H9 (cell line): ENCODE data around the gene RHBDD1. TPM values are rescaled to one million over a fixed set of nuclear protein-coding genes. Genes with fewer than 3 reads are reported as not detected.
"Not testable (repeated sequence)": the region's sequence is repeated elsewhere in the genome, so short reads cannot be mapped to it uniquely, and the experiment has no call there.

Source experiments
- DNase-seq: peaks from one replicate; pipeline ENCODE4 v3.0.0-alpha.2; 2017
- H2AFZ ChIP-seq: one replicate; pipeline ENCODE4 v1.6.1; 2013; ENCODE audit warnings: mild to moderate bottlenecking, low read length, control low read depth, moderate library complexity
- H2AK5ac ChIP-seq: 2 replicates; pipeline ENCODE4 v1.6.1; 2013; ENCODE audit warnings: low read length, control low read depth, mixed read lengths; ENCODE audit not compliant: insufficient read length
- H2BK120ac ChIP-seq: one replicate; pipeline ENCODE4 v1.6.1; 2013; ENCODE audit warnings: low read depth, mild to moderate bottlenecking, low read length, control low read depth, inconsistent platforms; ENCODE audit not compliant: poor library complexity, severe bottlenecking
- H2BK12ac ChIP-seq: 2 replicates; pipeline ENCODE4 v1.6.1; 2013; ENCODE audit warnings: low read length, control low read depth, mixed read lengths, low read depth; ENCODE audit not compliant: insufficient read length
- H2BK15ac ChIP-seq: 2 replicates; pipeline ENCODE4 v1.6.1; 2013; ENCODE audit warnings: low read depth, low read length, control low read depth
- H2BK20ac ChIP-seq: one replicate; pipeline ENCODE4 v1.6.1; 2013; ENCODE audit warnings: low read depth, mild to moderate bottlenecking, low read length, control low read depth, inconsistent platforms; ENCODE audit not compliant: poor library complexity, severe bottlenecking
- H2BK5ac ChIP-seq: 2 replicates; pipeline ENCODE4 v1.6.1; 2013; ENCODE audit warnings: low read length, control low read depth, mixed read lengths; ENCODE audit not compliant: insufficient read length
- H3K14ac ChIP-seq: 2 replicates; pipeline ENCODE4 v1.6.1; 2013; ENCODE audit warnings: low read length, control low read depth; ENCODE audit not compliant: insufficient read depth
- H3K18ac ChIP-seq: 2 replicates; pipeline ENCODE4 v1.6.1; 2013; ENCODE audit warnings: low read depth, mild to moderate bottlenecking, mixed read lengths, low read length, control low read depth; ENCODE audit not compliant: insufficient read length
- H3K23ac ChIP-seq: 2 replicates; pipeline ENCODE4 v1.6.1; 2013; ENCODE audit warnings: low read length, control low read depth, mixed read lengths, low read depth; ENCODE audit not compliant: insufficient read length
- H3K23me2 ChIP-seq: 2 replicates; pipeline ENCODE4 v1.6.1; 2013; ENCODE audit warnings: low read depth, mild to moderate bottlenecking, mixed read lengths, low read length, control low read depth; ENCODE audit not compliant: insufficient read length, poor library complexity, severe bottlenecking
- H3K27ac ChIP-seq: 2 replicates; pipeline ENCODE4 v1.5.1; 2013; ENCODE audit warnings: low read length, control low read depth, mixed read lengths, low read depth; ENCODE audit not compliant: insufficient read length
- H3K27me3 ChIP-seq: 2 replicates; pipeline ENCODE4 v1.6.1; 2013; ENCODE audit warnings: low read length, control low read depth, inconsistent platforms; ENCODE audit not compliant: insufficient read depth
- H3K4ac ChIP-seq: 2 replicates; pipeline ENCODE4 v1.6.1; 2013; ENCODE audit warnings: low read depth, mild to moderate bottlenecking, control low read depth, inconsistent platforms, low read length, moderate library complexity
- H3K4me1 ChIP-seq: 2 replicates; pipeline ENCODE4 v1.6.1; 2013; ENCODE audit warnings: low read length, control low read depth, inconsistent platforms; ENCODE audit not compliant: insufficient read depth
- H3K4me2 ChIP-seq: 2 replicates; pipeline ENCODE4 v1.6.1; 2013; ENCODE audit warnings: low read length, control low read depth, mixed read lengths; ENCODE audit not compliant: insufficient read length, insufficient read depth
- H3K56ac ChIP-seq: 2 replicates; pipeline ENCODE4 v1.6.1; 2013; ENCODE audit warnings: low read depth, mild to moderate bottlenecking, mixed read lengths, low read length, control low read depth; ENCODE audit not compliant: insufficient read length
- H3K79me1 ChIP-seq: 2 replicates; pipeline ENCODE4 v1.6.1; 2013; ENCODE audit warnings: low read depth, mild to moderate bottlenecking, moderate library complexity, low read length, control low read depth, inconsistent platforms; ENCODE audit not compliant: insufficient read depth, poor library complexity, severe bottlenecking
- H3K79me2 ChIP-seq: 2 replicates; pipeline ENCODE4 v1.6.1; 2013; ENCODE audit warnings: low read length, control low read depth, inconsistent platforms; ENCODE audit not compliant: insufficient read depth
- H3K9ac ChIP-seq: 2 replicates; pipeline ENCODE4 v1.6.1; 2013; ENCODE audit warnings: low read length, control low read depth, mixed read lengths; ENCODE audit not compliant: insufficient read length; ENCODE audit errors: extremely low read depth
- H3K9me3 ChIP-seq: one replicate; pipeline ENCODE4 v1.6.1; 2013; ENCODE audit warnings: low read depth, low read length, inconsistent platforms; ENCODE audit not compliant: control insufficient read depth
- H3T11ph ChIP-seq: one replicate; pipeline ENCODE4 v1.6.1; 2013; ENCODE audit warnings: mild to moderate bottlenecking, low read length, control low read depth, inconsistent platforms
- H4K20me1 ChIP-seq: one replicate; pipeline ENCODE4 v1.6.1; 2013; ENCODE audit not compliant: control insufficient read depth, insufficient read length, insufficient read depth
- H4K5ac ChIP-seq: 2 replicates; pipeline ENCODE4 v1.6.1; 2013; ENCODE audit warnings: low read depth, mild to moderate bottlenecking, mixed read lengths, low read length, control low read depth; ENCODE audit not compliant: insufficient read length
- H4K8ac ChIP-seq: replicated peaks from 2 replicates; pipeline ENCODE4 v1.6.1; 2013; ENCODE audit warnings: low read length, control low read depth, mixed read lengths, low read depth; ENCODE audit not compliant: insufficient read length
- H4K91ac ChIP-seq: 2 replicates; pipeline ENCODE4 v1.6.1; 2013; ENCODE audit warnings: low read depth, mild to moderate bottlenecking, moderate library complexity, mixed read lengths, low read length, control low read depth; ENCODE audit not compliant: insufficient read length
- H3K27ac Mint-ChIP-seq, 3 experiments: 2 replicates in 2 of 3; 3 replicates in 1 of 3; pipeline ENCODE4 v1.8.0; 2020 to 2021; ENCODE audit warnings: mixed read lengths in 3 of 3, mild to moderate bottlenecking in 1 of 3, moderate library complexity in 1 of 3
- H3K27me3 Mint-ChIP-seq: 2 replicates; pipeline ENCODE4 v1.8.0; 2021; ENCODE audit warnings: low read depth, mild to moderate bottlenecking, moderate library complexity, mixed read lengths
- H3K36me3 Mint-ChIP-seq, 3 experiments: 2 replicates in 2 of 3; 3 replicates in 1 of 3; pipeline ENCODE4 v1.8.0; 2020 to 2021; ENCODE audit warnings: low read depth in 3 of 3, mixed read lengths in 3 of 3; ENCODE audit not compliant: insufficient read depth in 1 of 3
- H3K4me1 Mint-ChIP-seq, 2 experiments: 2 replicates each; pipeline ENCODE4 v1.8.0; 2020; ENCODE audit warnings: mixed read lengths in 2 of 2
- H3K4me3 Mint-ChIP-seq, 2 experiments: 2 replicates in 1 of 2; 3 replicates in 1 of 2; pipeline ENCODE4 v1.8.0; 2020 to 2021; ENCODE audit warnings: mild to moderate bottlenecking in 2 of 2, mixed read lengths in 2 of 2, moderate library complexity in 1 of 2
- H3K9me3 Mint-ChIP-seq, 2 experiments: 2 replicates in 1 of 2; 3 replicates in 1 of 2; pipeline ENCODE4 v1.8.0; 2020; ENCODE audit warnings: mild to moderate bottlenecking in 2 of 2, mixed read lengths in 2 of 2, moderate library complexity in 1 of 2
- CTCF ChIP-seq: fragments of 200-600 bp; sonication (generic); conservative IDR thresholded peaks from 3 replicates; pipeline ENCODE4 v1.8.0; 2021; ENCODE audit warnings: antibody characterized with exemption, mild to moderate bottlenecking
- WGBS: extraction: QIAGEN DNeasy Blood & Tissue Kit; methylation state at CpG from one replicate; pipeline ENCODE4 v1.1.7; 2013; ENCODE audit warnings: missing lambda C conversion rate, low lambda C conversion rate, mixed read lengths; ENCODE audit not compliant: insufficient read length; ENCODE audit errors: extremely low coverage; 5-methylcytosine and 5-hydroxymethylcytosine counted together
- total RNA-seq: library from RNA; stranded (reverse); gene quantifications from 2 replicates; pipeline ENCODE4 v1.2.1, GENCODE V29; 2021

Gene RHBDD1
- total RNA-seq, 1 experiment from 2014 or later: 24.9 TPM

DNA sequence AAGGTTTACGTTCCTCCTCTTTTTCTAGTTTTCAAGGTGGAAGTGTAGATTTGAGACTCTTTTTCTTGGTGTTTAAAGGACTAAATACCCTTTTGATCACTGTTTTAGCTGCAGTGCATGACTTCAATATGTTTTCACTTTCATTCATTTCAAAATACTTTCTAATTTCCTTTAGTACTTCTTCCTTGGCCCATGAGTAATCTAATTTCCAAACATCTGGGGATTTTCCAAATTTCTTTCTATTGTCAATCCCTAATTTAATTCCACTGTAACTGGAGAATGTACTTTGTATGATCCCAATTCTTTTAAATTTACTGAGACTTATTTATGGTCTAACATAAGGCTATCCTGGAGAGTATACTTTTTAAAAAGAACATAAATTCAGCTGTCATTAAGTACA, 3.8 kb upstream of the RHBDD1 start:
- Mint-ChIP-seq H3K27ac (no peak overlapping the region), H3K36me3 (no peaks in the 10 kb centered on the region), H3K4me3 (no peak overlapping the region), H3K4me1 (peaks cover 6% of the 10 kb centered on the region in 2 experiments), H3K9me3 (no peaks in the 10 kb centered on the region; a peak in 1 of 5 replicates), H3K27me3 (peaks cover 13% of the 10 kb centered on the region)
- no peak overlapping the region for H2BK5ac ChIP-seq
- DNase-seq: no peak
- no peak overlapping the region for H3K4me2 ChIP-seq
- H3K79me1 ChIP-seq: no peaks in the 10 kb centered on the region
- no peak overlapping the region for H2AK5ac ChIP-seq
- no peaks in the 10 kb centered on the region for H3K9me3 ChIP-seq
- H3K18ac ChIP-seq: no peak overlapping the region
- H3K14ac ChIP-seq: no peak overlapping the region
- no peak overlapping the region for H4K8ac ChIP-seq
- no peak overlapping the region for H4K91ac ChIP-seq
- H3K27ac ChIP-seq: no peak overlapping the region
- no peaks in the 10 kb centered on the region for H3K27me3 ChIP-seq
- no CpG with 5 or more reads among the region's 1 CpG for WGBS
- no peak for TF ChIP-seq CTCF
- no peak overlapping the region for H3K9ac ChIP-seq
- H4K20me1 ChIP-seq: no peaks in the 10 kb centered on the region
- H2AFZ ChIP-seq: no peak overlapping the region
- peaks cover 9% of the 10 kb centered on the region for H3K23me2 ChIP-seq
- no peak overlapping the region for H3T11ph ChIP-seq
- H2BK15ac ChIP-seq: no peak overlapping the region
- H4K5ac ChIP-seq: no peak overlapping the region
- H2BK12ac ChIP-seq: no peak overlapping the region
- H3K4me1 ChIP-seq: no peaks in the 10 kb centered on the region
- no peak overlapping the region for H2BK120ac ChIP-seq
- no peak overlapping the region for H3K23ac ChIP-seq
- no peak overlapping the region for H3K4ac ChIP-seq
- H3K79me2 ChIP-seq: no peaks in the 10 kb centered on the region
- no peak overlapping the region for H3K56ac ChIP-seq
- H2BK20ac ChIP-seq: no peak overlapping the region

DNA sequence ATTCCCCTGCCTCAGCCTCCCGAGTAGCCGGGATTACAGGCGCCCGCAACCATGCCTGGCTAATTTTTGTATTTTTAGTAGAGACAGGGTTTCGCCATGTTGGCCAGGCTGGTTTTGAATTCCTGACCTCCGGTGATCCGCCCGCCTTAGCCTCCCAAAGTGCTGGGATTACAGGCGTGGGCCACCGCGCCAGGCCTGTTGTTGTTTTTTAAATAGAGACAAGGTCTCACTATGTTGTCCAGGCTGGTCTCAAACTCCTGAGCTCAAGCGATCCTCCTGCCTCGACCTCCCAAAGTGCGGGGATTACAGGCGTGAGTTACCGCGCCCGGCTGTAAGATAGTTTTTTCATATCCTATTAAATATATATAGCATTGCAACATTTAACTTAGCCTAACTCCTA, 974 bp upstream of the RHBDD1 start:
- H3K18ac ChIP-seq: not testable (repeated sequence)
- WGBS: no CpG with 5 or more reads among the region's 18 CpGs

More for the DNA sequence above, 974 bp upstream of the RHBDD1 start:
- H2BK15ac ChIP-seq, H4K5ac ChIP-seq, H3K9me3 ChIP-seq, H2BK5ac ChIP-seq, H3K23ac ChIP-seq, H3K23me2 ChIP-seq, H3K4ac ChIP-seq, H3K79me2 ChIP-seq, H3K27me3 ChIP-seq, H4K91ac ChIP-seq, H3K56ac ChIP-seq, H4K8ac ChIP-seq, H3K27ac Mint-ChIP-seq, H3K27ac ChIP-seq, DNase-seq, H2AK5ac ChIP-seq, H3K36me3 Mint-ChIP-seq, H4K20me1 ChIP-seq, H2BK12ac ChIP-seq, H3K9me3 Mint-ChIP-seq, H2BK20ac ChIP-seq, H3K14ac ChIP-seq, H3K9ac ChIP-seq, H3T11ph ChIP-seq, H3K79me1 ChIP-seq, H2AFZ ChIP-seq, H2BK120ac ChIP-seq, H3K4me1 ChIP-seq: not testable (repeated sequence)
- H3K4me2 ChIP-seq: peak overlapping the region; percentile 55
- Mint-ChIP-seq H3K4me1 (peaks cover 11 to 12% of the 10 kb centered on the region in 2 experiments), H3K27me3 (peaks cover 13% of the 10 kb centered on the region), H3K4me3 (peak overlapping the region; percentile 86 to 88)
